Neural crest cell (in vitro differentiated cells): Measurements from ENCODE around the gene KCTD5. TPM values are rescaled to one million over a fixed set of nuclear protein-coding genes. Genes with fewer than 3 reads are reported as not detected.

Source experiments
- DNase-seq: peaks from one replicate; pipeline ENCODE4 v3.0.0; 2021; ENCODE audit warnings: low read depth, mixed read lengths, low spot score
- H3K27ac Mint-ChIP-seq: one replicate; pipeline ENCODE4 v1.8.0; 2021; ENCODE audit warnings: mild to moderate bottlenecking, mixed read lengths; ENCODE audit not compliant: unreplicated experiment
- H3K27me3 Mint-ChIP-seq: 2 replicates; pipeline ENCODE4 v1.8.0; 2021; ENCODE audit warnings: low read depth, mild to moderate bottlenecking, mixed read lengths
- H3K36me3 Mint-ChIP-seq: 2 replicates; pipeline ENCODE4 v1.8.0; 2021; ENCODE audit warnings: low read depth, mild to moderate bottlenecking, mixed read lengths
- H3K4me1 Mint-ChIP-seq: 2 replicates; pipeline ENCODE4 v1.8.0; 2021; ENCODE audit warnings: mixed read lengths
- H3K4me3 Mint-ChIP-seq: one replicate; pipeline ENCODE4 v1.8.0; 2021; ENCODE audit warnings: mild to moderate bottlenecking, mixed read lengths
- H3K9me3 Mint-ChIP-seq: 2 replicates; pipeline ENCODE4 v1.8.0; 2021; ENCODE audit warnings: mixed read lengths
- CTCF ChIP-seq: fragments of 200-600 bp; sonication (generic); conservative IDR thresholded peaks from 2 replicates; pipeline ENCODE4 v1.5.0; 2021; ENCODE audit warnings: antibody characterized with exemption, mild to moderate bottlenecking
- total RNA-seq: library from RNA; stranded (reverse); gene quantifications from 2 replicates; pipeline ENCODE4 v1.2.1, GENCODE V29; 2021

The KCTD5 gene
- total RNA-seq, 1 donor from 2014 or later, result 27.7 TPM

GRCh38 chr16:2748757-2749455 lies 66.6 kb downstream of the KCTD5 start:
- Mint-ChIP-seq H3K27me3 (peaks cover 5% of the 10 kb centered on the region), H3K27ac (no peak overlapping the region), H3K4me3 (no peak overlapping the region), H3K9me3 (no peaks in the 10 kb centered on the region), H3K4me1 (peaks cover 24% of the 10 kb centered on the region), H3K36me3 (peaks cover 2% of the 10 kb centered on the region)
- TF ChIP-seq CTCF, result no peak
- no peak for DNase-seq

- DNase-seq, result no peak
- Mint-ChIP-seq H3K4me1 (peaks cover 29% of the 10 kb centered on the region), H3K9me3 (no peaks in the 10 kb centered on the region), H3K27me3 (peaks cover 5% of the 10 kb centered on the region), H3K36me3 (peaks cover 5% of the 10 kb centered on the region), H3K4me3 (peak overlapping the region; percentile 59), H3K27ac (no peak overlapping the region)
- no peak for TF ChIP-seq CTCF
These were observed 67.2 kb downstream of the KCTD5 start for GRCh38 chr16:2749476-2749875.

DNA sequence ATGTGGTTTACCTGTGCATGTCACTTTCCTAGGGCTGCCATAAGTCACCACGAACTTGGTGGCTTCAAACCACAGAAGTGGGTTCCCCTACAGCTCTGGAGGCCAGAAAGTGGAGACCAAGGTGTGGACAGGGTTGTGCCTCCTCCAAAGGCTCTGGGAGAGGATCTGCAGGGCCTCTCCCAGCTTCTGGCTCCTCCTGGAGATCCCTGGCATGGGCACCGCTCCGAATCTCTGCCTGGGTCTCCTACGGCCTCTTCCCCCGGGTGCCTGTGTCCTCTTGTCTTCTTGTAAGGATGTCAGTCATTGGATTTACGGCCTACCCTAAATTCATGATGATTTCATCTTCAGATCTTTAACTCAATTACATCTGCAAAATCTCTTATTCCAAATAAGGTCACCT lies 67.6 kb downstream of the KCTD5 start:
- Mint-ChIP-seq H3K4me3 (peak overlapping the region; percentile 95), H3K27me3 (peaks cover 6% of the 10 kb centered on the region), H3K9me3 (no peaks in the 10 kb centered on the region), H3K36me3 (peaks cover 7% of the 10 kb centered on the region), H3K27ac (no peak overlapping the region), H3K4me1 (peaks cover 34% of the 10 kb centered on the region)
- no peak for TF ChIP-seq CTCF
- no peak for DNase-seq

DNA sequence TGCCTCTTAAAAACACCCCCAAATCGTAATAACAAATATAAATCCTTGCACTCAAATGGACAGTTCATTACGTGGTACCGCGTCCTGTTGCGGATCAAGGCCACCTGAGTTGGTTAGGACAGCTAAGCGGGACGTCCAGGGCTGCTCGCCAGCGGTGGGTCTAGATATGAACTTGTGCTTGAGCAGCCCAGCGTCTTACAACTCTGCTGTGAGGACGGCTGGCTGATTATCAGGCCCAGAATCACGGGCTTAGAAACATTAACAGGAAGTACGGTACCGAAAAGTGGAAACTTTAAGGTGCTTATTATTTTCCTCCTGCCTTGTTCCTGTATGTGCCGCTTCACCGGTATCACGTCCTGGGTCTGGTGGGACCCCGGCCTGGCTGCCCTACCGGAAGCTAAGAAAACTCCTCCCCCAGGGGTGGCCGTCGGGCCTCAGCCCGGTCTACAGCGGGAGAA lies 69.3 kb downstream of the KCTD5 start:
- peaks cover 49% of the 10 kb centered on the region for H3K4me1 Mint-ChIP-seq
- peak overlapping the region; percentile 95 for H3K4me3 Mint-ChIP-seq
- H3K36me3 Mint-ChIP-seq, result peaks cover 18% of the 10 kb centered on the region
- peaks cover 11% of the 10 kb centered on the region for H3K27me3 Mint-ChIP-seq
- no peak for DNase-seq
- no peaks in the 10 kb centered on the region for H3K9me3 Mint-ChIP-seq
- H3K27ac Mint-ChIP-seq, result peak overlapping the region; percentile 100
- TF ChIP-seq CTCF, result no peak

GRCh38 chr16:2752035-2752849 lies 69.9 kb downstream of the KCTD5 start, which contains the start of gene SRRM2:
Gene SRRM2 (plus strand): TSS chr16:2752638. CDS start chr16:2756365, 3,727 bp downstream.
- Mint-ChIP-seq H3K27me3 (peaks cover 11% of the 10 kb centered on the region), H3K27ac (peak within 1 kb of the TSS; percentile 100), H3K9me3 (no peaks in the 10 kb centered on the region), H3K4me3 (peak within 1 kb of the TSS; percentile 96), H3K4me1 (peaks cover 54% of the 10 kb centered on the region), H3K36me3 (peaks cover 23% of the 10 kb centered on the region)
- no peak for TF ChIP-seq CTCF
- peak; percentile 90 for DNase-seq
